ENCODE data around the gene ADAM19.

The ADAM19 gene, protein sequence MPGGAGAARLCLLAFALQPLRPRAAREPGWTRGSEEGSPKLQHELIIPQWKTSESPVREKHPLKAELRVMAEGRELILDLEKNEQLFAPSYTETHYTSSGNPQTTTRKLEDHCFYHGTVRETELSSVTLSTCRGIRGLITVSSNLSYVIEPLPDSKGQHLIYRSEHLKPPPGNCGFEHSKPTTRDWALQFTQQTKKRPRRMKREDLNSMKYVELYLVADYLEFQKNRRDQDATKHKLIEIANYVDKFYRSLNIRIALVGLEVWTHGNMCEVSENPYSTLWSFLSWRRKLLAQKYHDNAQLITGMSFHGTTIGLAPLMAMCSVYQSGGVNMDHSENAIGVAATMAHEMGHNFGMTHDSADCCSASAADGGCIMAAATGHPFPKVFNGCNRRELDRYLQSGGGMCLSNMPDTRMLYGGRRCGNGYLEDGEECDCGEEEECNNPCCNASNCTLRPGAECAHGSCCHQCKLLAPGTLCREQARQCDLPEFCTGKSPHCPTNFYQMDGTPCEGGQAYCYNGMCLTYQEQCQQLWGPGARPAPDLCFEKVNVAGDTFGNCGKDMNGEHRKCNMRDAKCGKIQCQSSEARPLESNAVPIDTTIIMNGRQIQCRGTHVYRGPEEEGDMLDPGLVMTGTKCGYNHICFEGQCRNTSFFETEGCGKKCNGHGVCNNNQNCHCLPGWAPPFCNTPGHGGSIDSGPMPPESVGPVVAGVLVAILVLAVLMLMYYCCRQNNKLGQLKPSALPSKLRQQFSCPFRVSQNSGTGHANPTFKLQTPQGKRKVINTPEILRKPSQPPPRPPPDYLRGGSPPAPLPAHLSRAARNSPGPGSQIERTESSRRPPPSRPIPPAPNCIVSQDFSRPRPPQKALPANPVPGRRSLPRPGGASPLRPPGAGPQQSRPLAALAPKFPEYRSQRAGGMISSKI

DNA sequence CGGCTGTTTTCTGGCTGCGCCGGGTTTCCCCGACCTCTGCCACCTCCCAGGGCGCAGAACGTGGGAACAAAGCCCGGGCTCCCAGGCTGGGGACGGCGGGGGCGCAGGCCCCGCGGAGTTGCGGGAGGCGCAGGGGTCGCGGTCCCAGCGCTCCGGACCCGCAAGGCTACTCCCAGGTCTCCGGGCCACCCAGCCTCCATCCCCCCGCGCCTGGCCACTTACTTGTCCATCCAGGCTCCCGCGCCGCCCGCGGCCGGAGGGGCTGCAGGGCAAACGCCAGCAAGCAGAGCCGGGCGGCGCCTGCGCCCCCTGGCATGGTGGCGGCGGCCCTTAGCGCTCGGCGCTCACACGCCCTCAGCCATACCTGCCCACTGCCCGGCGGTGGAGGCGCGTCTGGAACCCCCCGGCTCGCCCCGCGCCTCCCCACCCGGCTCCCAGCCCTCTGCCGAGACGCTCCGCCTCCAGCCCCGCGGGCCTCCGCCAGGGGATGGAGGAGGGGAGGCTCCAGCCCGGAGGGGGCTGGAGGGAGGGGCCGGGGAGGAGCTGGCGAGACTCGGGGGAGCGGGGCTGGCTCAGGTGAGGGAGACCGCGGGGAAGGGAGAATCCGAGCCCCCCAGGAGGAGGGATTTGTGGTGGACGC, at the start of gene ADAM19:
Gene ADAM19, minus strand, starts transcription at position 395 of the 640 bp plus-strand sequence. Its CDS starts 79 bp downstream, at position 316.
- DNase-seq (ENCODE audit: low read depth): peak; percentile 61
- TF ChIP-seq, protein P1, sequence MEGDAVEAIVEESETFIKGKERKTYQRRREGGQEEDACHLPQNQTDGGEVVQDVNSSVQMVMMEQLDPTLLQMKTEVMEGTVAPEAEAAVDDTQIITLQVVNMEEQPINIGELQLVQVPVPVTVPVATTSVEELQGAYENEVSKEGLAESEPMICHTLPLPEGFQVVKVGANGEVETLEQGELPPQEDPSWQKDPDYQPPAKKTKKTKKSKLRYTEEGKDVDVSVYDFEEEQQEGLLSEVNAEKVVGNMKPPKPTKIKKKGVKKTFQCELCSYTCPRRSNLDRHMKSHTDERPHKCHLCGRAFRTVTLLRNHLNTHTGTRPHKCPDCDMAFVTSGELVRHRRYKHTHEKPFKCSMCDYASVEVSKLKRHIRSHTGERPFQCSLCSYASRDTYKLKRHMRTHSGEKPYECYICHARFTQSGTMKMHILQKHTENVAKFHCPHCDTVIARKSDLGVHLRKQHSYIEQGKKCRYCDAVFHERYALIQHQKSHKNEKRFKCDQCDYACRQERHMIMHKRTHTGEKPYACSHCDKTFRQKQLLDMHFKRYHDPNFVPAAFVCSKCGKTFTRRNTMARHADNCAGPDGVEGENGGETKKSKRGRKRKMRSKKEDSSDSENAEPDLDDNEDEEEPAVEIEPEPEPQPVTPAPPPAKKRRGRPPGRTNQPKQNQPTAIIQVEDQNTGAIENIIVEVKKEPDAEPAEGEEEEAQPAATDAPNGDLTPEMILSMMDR (IDR thresholded peaks at IDR 0.05; ENCODE audit: insufficient read depth, low read depth, low read length, missing control alignments): no peak
- H3K4me3 ChIP-seq (ENCODE audit: low read depth, low read length): peak within 1 kb of the TSS; percentile 69

DNA sequence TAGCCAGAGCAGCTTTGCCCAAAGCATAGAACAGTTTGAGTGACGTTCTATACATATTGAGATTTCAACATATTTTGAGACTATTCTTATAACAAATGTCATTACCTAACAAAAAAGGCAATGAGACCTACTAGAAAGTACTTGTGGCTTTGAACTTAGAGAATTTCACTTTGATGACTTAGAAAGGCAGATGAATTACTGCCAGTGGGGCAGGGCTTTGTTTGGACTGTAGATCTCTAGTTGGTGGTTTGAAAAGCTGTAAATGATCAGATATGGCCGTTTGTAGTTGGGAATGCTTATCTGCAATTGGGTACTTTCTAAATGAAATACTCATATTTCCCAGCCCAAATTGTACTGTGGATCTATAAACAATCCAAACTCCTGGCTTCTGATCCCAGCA, 48.6 kb upstream of the ADAM19 start:
- DNase-seq (ENCODE audit: low read depth): no peak
- H3K4me3 ChIP-seq (ENCODE audit: low read depth, low read length): no peak overlapping the region
- TF ChIP-seq, protein P1 (IDR thresholded peaks at IDR 0.05; ENCODE audit: insufficient read depth, low read depth, low read length, missing control alignments): no peak

DNA sequence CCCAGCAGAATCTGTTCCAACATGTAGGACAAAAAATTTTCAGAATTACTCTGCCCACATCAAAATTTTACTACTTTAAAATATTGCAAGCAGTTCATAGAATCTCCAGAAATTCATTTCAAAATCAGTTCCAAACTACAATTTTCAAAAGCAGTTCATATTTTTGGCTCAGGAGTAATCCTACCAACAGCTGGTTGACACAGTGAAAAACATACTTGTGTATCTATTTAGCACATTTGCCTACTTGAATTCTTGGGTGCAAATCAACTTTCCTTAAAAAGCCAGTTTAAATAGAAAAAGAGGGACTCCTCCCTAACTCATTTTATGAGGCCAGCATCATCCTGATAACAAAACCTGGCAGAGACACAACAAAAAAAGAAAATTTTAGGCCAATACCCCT, 45.2 kb upstream of the ADAM19 start:
- no peak for DNase-seq (ENCODE audit: low read depth)
- TF ChIP-seq, protein P1 (IDR thresholded peaks at IDR 0.05; ENCODE audit: insufficient read depth, low read depth, low read length, missing control alignments): no peak

DNA sequence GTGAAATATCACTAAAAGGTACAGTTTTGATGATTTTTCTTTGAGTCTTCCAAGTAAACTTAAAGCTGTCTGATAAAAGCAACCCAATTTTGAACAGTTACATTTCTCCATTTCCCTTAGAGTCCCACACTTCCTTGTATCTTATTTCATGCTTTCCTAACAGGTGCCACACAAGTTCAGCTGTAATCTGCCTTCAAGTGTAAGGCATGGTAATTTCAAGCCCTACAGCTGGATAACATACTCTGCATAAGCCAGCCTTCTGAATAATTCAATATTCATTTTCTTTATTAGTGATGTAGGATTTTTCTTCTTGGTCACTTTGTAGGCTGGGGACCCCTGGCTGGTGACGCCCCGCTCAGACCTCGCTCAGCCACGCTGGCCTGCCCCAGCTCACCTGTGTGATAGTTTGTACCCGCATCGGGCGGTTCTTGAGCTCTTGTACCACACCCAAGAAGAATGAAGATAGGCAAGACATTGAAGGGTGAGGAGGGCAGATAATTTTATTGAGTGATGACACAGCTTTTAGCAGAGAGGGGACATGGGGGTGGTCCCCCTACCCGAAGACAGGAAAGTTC, 42.7 kb upstream of the ADAM19 start:
- TF ChIP-seq, protein P1 (IDR thresholded peaks at IDR 0.05; ENCODE audit: insufficient read depth, low read depth, low read length, missing control alignments): no peak
- H3K4me3 ChIP-seq (ENCODE audit: low read depth, low read length): no peak overlapping the region
- DNase-seq (ENCODE audit: low read depth): no peak

More for the DNA sequence above, 45.2 kb upstream of the ADAM19 start:
- H3K4me3 ChIP-seq (ENCODE audit: low read depth, low read length): no peak overlapping the region

DNA sequence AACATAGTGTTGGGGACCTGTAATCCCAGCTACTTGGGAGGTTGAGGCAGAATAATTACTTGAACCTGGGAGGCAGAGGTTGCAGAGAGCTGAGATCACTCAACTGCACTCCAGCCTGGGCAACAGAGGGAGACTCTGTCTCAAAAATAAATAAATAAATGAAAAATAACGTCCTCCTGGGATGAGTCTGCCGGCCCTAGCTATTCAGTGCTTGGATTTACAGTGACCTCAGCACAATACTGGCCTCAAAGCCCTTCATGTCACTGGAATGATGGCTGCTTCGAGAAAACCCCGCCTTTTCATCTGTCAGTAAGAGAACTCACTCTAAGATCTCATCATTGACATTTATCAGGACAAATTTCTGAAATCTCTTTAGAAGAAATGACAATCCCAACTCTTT, 41.2 kb upstream of the ADAM19 start:
- no peak overlapping the region for H3K4me3 ChIP-seq (ENCODE audit: low read depth, low read length)
- TF ChIP-seq, protein P1 (IDR thresholded peaks at IDR 0.05; ENCODE audit: insufficient read depth, low read depth, low read length, missing control alignments): no peak
- DNase-seq (ENCODE audit: low read depth): no peak
